Stomach (tissue), 4 donors: ENCODE measurements around the gene FARP2.

ENCODE experiments used
- CTCF ChIP-seq, 7 experiments: fragments of 450-650 bp in 4 of 7; fragments of 200-600 bp in 3 of 7; sonication (generic) in 3 of 7; IDR thresholded peaks; one replicate each; pipeline ENCODE4 v1.5.1; 2016 to 2019; ENCODE audit warnings: antibody characterized with exemption in 7 of 7, control low read depth in 2 of 7, mild to moderate bottlenecking in 1 of 7
- EP300 ChIP-seq: sonication (generic); formaldehyde crosslinking; IDR thresholded peaks from one replicate; pipeline ENCODE4 v1.6.1; 2017; ENCODE audit warnings: antibody characterized with exemption
- POLR2A ChIP-seq, 4 donors: fragments of 450-650 bp; IDR thresholded peaks; one replicate each; pipeline ENCODE4 v1.6.1; 2016; ENCODE audit warnings: antibody characterized with exemption in 4 of 4, control low read depth in 2 of 4, mild to moderate bottlenecking in 1 of 4, moderate library complexity in 1 of 4
- POLR2AphosphoS5 ChIP-seq, 3 donors: sonication (generic); formaldehyde crosslinking; IDR thresholded peaks; one replicate each; pipeline ENCODE4 v1.6.1; 2016; ENCODE audit warnings: antibody characterized with exemption in 3 of 3

DNA sequence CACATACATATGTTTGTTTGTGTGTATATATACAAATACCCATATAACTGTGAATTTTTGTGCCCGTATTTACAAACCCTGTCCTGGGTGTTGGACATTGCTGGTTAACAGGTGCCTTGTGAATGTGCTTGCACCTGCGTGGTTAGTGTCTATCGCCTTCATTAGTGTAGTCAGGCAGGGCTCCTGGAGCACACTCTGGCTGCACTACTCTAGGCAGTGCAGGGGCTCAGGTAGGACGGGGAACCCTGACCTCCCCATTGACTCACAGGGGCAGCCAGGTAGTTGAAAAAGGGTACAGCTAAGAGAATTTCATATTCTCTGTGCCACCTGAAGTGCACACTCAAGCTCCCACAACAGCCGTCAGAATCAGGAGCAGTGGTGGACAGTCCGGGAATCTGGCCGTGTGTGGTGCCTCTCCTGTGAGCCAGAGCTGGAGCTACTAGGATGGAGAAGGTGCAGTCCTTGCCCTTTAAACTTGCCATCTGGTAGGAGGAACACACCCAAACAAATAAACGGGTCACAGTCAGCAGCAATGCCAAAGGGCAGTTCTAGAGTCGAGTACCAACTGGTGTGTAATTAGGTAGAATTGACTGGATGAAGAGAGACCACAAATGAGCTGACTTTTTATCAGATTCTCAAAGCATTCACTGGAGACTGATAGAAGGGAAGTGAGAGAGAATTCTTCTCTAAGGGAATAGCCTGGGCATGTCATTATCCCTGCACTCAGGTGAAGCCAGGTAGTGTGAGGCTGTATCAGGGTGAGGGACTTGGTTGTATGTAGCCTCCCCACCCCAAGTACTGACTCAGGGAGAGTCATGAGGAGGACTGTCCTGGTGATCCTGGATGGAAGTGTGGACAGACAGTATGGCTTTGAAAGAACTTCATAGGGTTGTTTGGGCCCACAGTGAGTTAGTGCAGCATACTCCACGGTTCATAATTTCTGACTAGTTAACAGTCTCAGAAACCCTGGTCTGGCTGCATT, 44.1 kb downstream of the FARP2 start:
- TF ChIP-seq CTCF (IDR thresholded peaks at IDR 0.05) (no peak), POLR2A (IDR thresholded peaks at IDR 0.05) (no peak), POLR2AphosphoS5 (IDR thresholded peaks at IDR 0.05) (peak in 1 of 3 donors; percentile 23), EP300 (no peak)
